ENCODE data around the gene LRP10. TPM values are rescaled to one million over a fixed set of nuclear protein-coding genes. Genes with fewer than 3 reads are reported as not detected.

The LRP10 gene
- total RNA-seq, 3 donors from 2014 or later, result 70.1 to 97.5 (median 82.3) TPM

GRCh38 chr14:22915886-22916521 is 44.5 kb downstream of the LRP10 start:
- Histone ChIP-seq H3K36me3 (no peaks in the 10 kb centered on the region), H3K4me1 (peaks cover 0 to 5% of the 10 kb centered on the region in 2 donors), H3K27me3 (no peaks in the 10 kb centered on the region), H3K4me3 (no peak overlapping the region), H3K27ac (peak overlapping the region in 1 of 2 donors; percentile 15), H3K9me3 (no peaks in the 10 kb centered on the region)
- no peak for DNase-seq (ENCODE audit: low spot score in 2 of 2)
- intact Hi-C loops (cut with DNase I; ENCODE audit: low total_unique reads), result no loop called here
- no peak for TF ChIP-seq CTCF (IDR thresholded peaks at IDR 0.05)
- peak in 1 of 3 donors; percentile 24 for TF ChIP-seq POLR2AphosphoS5 (IDR thresholded peaks at IDR 0.05)

GRCh38 chr14:22918804-22919600 is 47.5 kb downstream of the LRP10 start, which contains the start of gene RBM23:
TSS of gene RBM23 (minus strand) at chr14:22919149.
- intact Hi-C loops (cut with DNase I; ENCODE audit: low total_unique reads), result no loop called here
- TF ChIP-seq POLR2A (IDR thresholded peaks at IDR 0.05), result peak; percentile 91
- TF ChIP-seq POLR2AphosphoS5 (IDR thresholded peaks at IDR 0.05), result peak; percentile 75 to 96 (median 86)
- TF ChIP-seq CTCF (IDR thresholded peaks at IDR 0.05), result peak in 2 of 3 donors; percentile 9 to 22
- peaks cover 0 to 5% of the 10 kb centered on the region in 2 donors for H3K4me1 ChIP-seq
- H3K27me3 ChIP-seq, result no peaks in the 10 kb centered on the region
- H3K27ac ChIP-seq, result peak within 1 kb of the TSS; percentile 91 to 97
- H3K36me3 ChIP-seq, result peaks cover 6% of the 10 kb centered on the region
- peak; percentile 100 for DNase-seq (ENCODE audit: low spot score in 2 of 2)
- H3K9me3 ChIP-seq, result no peaks in the 10 kb centered on the region
- H3K4me3 ChIP-seq, result peak within 1 kb of the TSS; percentile 77 to 82 (median 77)

- H3K4me1 ChIP-seq, result peaks cover 0 to 5% of the 10 kb centered on the region in 2 donors
- H3K27me3 ChIP-seq, result no peaks in the 10 kb centered on the region
- H3K4me3 ChIP-seq, result peak overlapping the region; percentile 77 to 82 (median 77)
- peaks cover 6% of the 10 kb centered on the region for H3K36me3 ChIP-seq
- intact Hi-C loops (cut with DNase I; ENCODE audit: low total_unique reads), result no loop called here
- DNase-seq (ENCODE audit: low spot score in 2 of 2), result no peak
- TF ChIP-seq CTCF (IDR thresholded peaks at IDR 0.05) (no peak), POLR2AphosphoS5 (IDR thresholded peaks at IDR 0.05) (no peak), POLR2A (IDR thresholded peaks at IDR 0.05) (no peak)
- no peaks in the 10 kb centered on the region for H3K9me3 ChIP-seq
- peak overlapping the region; percentile 91 to 97 for H3K27ac ChIP-seq
Observed at GRCh38 chr14:22919601-22919921, 48.0 kb downstream of the LRP10 start.

GRCh38 chr14:22920697-22921096 is 49.2 kb downstream of the LRP10 start:
- H3K27me3 ChIP-seq, result no peaks in the 10 kb centered on the region
- no peak for TF ChIP-seq POLR2AphosphoS5 (IDR thresholded peaks at IDR 0.05)
- no peak for TF ChIP-seq CTCF (IDR thresholded peaks at IDR 0.05)
- no peak for TF ChIP-seq POLR2A (IDR thresholded peaks at IDR 0.05)
- peak overlapping the region in 1 of 2 donors; percentile 97 for H3K27ac ChIP-seq
- H3K36me3 ChIP-seq, result peaks cover 6% of the 10 kb centered on the region
- DNase-seq (ENCODE audit: low spot score in 2 of 2), result no peak
- peaks cover 0 to 3% of the 10 kb centered on the region in 2 donors for H3K4me1 ChIP-seq
- H3K4me3 ChIP-seq, result no peak overlapping the region
- intact Hi-C loops (cut with DNase I; ENCODE audit: low total_unique reads), result no loop called here
- H3K9me3 ChIP-seq, result no peaks in the 10 kb centered on the region

- intact Hi-C loops (cut with DNase I; ENCODE audit: low total_unique reads), result no loop called here
- TF ChIP-seq CTCF (IDR thresholded peaks at IDR 0.05) (no peak), POLR2AphosphoS5 (IDR thresholded peaks at IDR 0.05) (no peak), POLR2A (IDR thresholded peaks at IDR 0.05) (no peak)
- Histone ChIP-seq H3K9me3 (no peaks in the 10 kb centered on the region), H3K27me3 (no peaks in the 10 kb centered on the region), H3K4me3 (no peak overlapping the region), H3K27ac (no peak overlapping the region), H3K4me1 (no peaks in the 10 kb centered on the region), H3K36me3 (peaks cover 9% of the 10 kb centered on the region)
- no peak for DNase-seq (ENCODE audit: low spot score in 2 of 2)
Observed at GRCh38 chr14:22922294-22922693, 50.8 kb downstream of the LRP10 start.
